Heart left ventricle (tissue), 16 donors: ENCODE measurements around the gene NFATC1. TPM values are rescaled to one million over a fixed set of nuclear protein-coding genes. Genes with fewer than 3 reads are reported as not detected.

ENCODE experiments used
- ATAC-seq, 4 donors: fragments of 200-7000 bp; cut with Tn5 transposase; one replicate each; pipeline ENCODE4 v1.9.1; 2020 to 2022; ENCODE audit warnings: moderate library complexity in 4 of 4, mild to moderate bottlenecking in 3 of 4, moderate number of reproducible peaks in 1 of 4
- DNase-seq, 5 donors: peaks; one replicate each; pipeline ENCODE4 v3.0.0-alpha.2; 2020
- H3K27ac ChIP-seq, 12 donors: fragments of 200-600 bp; sonication (generic) in 4 of 12; one replicate each; pipeline versions ENCODE4 v1.5.0 to v1.8.0; 2016 to 2022; ENCODE audit warnings: mild to moderate bottlenecking in 2 of 12
- H3K27me3 ChIP-seq, 9 donors: fragments of 200-600 bp; sonication (generic) in 2 of 9; one replicate each; pipeline versions ENCODE4 v1.5.1 to v1.8.0; 2016 to 2022; ENCODE audit warnings: mild to moderate bottlenecking in 3 of 9
- H3K36me3 ChIP-seq, 9 donors: fragments of 200-600 bp; sonication (generic) in 2 of 9; one replicate each; pipeline versions ENCODE4 v1.5.0 to v1.8.0; 2018 to 2022; ENCODE audit warnings: mild to moderate bottlenecking in 2 of 9
- H3K4me1 ChIP-seq, 12 donors: fragments of 200-600 bp; sonication (generic) in 4 of 12; one replicate each; pipeline versions ENCODE4 v1.5.0 to v1.8.0; 2016 to 2022; ENCODE audit warnings: mild to moderate bottlenecking in 3 of 12
- H3K4me3 ChIP-seq, 12 donors: fragments of 200-600 bp; sonication (generic) in 4 of 12; one replicate each; pipeline versions ENCODE4 v1.5.0 to v1.8.0; 2017 to 2022; ENCODE audit warnings: mild to moderate bottlenecking in 9 of 12, moderate library complexity in 4 of 12
- H3K9me3 ChIP-seq, 12 donors: fragments of 200-600 bp; sonication (generic) in 4 of 12; one replicate each; pipeline versions ENCODE4 v1.5.0 to v1.8.0; 2016 to 2022; ENCODE audit warnings: mild to moderate bottlenecking in 1 of 12
- CTCF ChIP-seq, 12 donors: fragments of 200-600 bp; sonication (generic) in 4 of 12; IDR thresholded peaks; one replicate each; pipeline versions ENCODE4 v1.5.0 to v1.8.0; 2018 to 2022; ENCODE audit warnings: antibody characterized with exemption in 12 of 12, mild to moderate bottlenecking in 5 of 12
- POLR2A ChIP-seq, 2 donors: fragments of 450-650 bp; IDR thresholded peaks; one replicate each; pipeline ENCODE4 v1.6.1; 2017; ENCODE audit warnings: antibody characterized with exemption in 2 of 2, mild to moderate bottlenecking in 2 of 2, moderate library complexity in 2 of 2
- WGBS, 4 donors: extraction: QIAGEN DNeasy Blood & Tissue Kit in 2 of 4; methylation state at CpG; one replicate each; pipeline versions ENCODE4 v1.1.5 to v1.1.7; 2013 to 2018; 5-methylcytosine and 5-hydroxymethylcytosine counted together
- intact Hi-C, 10 donors: fragments of 100-400 bp; cut with DNase I; formaldehyde crosslinking; loops; one replicate each; pipeline versions ENCODE4 v1.11.1 to v1.14.2; 2022
- polyA plus RNA-seq, 2 donors: library from polyadenylated mRNA; stranded (reverse); fragments of 200-250 nt; gene quantifications; one replicate each; pipeline ENCODE4 v1.2.3, GENCODE V29; 2013
- total RNA-seq, 9 donors: library from RNA; depleted of rRNA in 2 of 9; stranded (reverse); fragments of >200 nt in 2 of 9; fragmentation: NEBNext Ultra II Directional in 3 of 9; extraction: Animal tissue kit (Norgen Biotek cat#: 25700) in 3 of 9; gene quantifications; one replicate each; pipeline versions ENCODE4 v1.1.0 to v1.2.4, GENCODE V29; 2016 to 2023
- donor health status: ischemic (EF 13 %, LVEDD 7.1; RV severe dilation, severe dysfunction).
- donor health status: healthy with polysubstance abuse.
- donor health status: DM: no; HTN: yes; CAD: no.
- donor health status: DM: no; HTN: no; CAD: no.
- donor health status: ischemic (EF 25% LVEDD 6.9; RV normal size, moderate dysfunction).
- donor health status: ischemic (EF 25% LVEDD 5.7; RV mildly dilated, moderate dysfunction).
- donor health status: healthy.
- donor health status: DM: yes; HTN: yes; CAD: no.
- donor health status: ischemic (EF 35%, LVEDD 5.7; RV mildly dilated, moderate dysfunction).
- donor health status: nonischemic (EF 11% LVEDD 7.7; RV severe dilation, severe dysfunction).
- donor health status: DM: yes; HTN: yes; CAD: no.
- donor health status: PGD.
- donor health status: ischemic (EF 29% LVEDD 5.4; RV normal size, mild dysfunction).
- donor health status: nonischemic (EF 23%, LVEDD 6.1; RV moderate dilation, normal function).

Gene NFATC1
- total and polyA plus RNA-seq, 11 donors = 6.5 to 26.7 (median 15.3) TPM

- peaks cover 0 to 30% (median 0%) of the 10 kb centered on the region in 9 donors for H3K27me3 ChIP-seq
- DNase-seq = no peak
- ATAC-seq = no peak
- no peaks in the 10 kb centered on the region for H3K36me3 ChIP-seq
- 87 to 91% (median 91%) methylated on average over 13 to 14 of the region's 14 CpGs for WGBS, 4 donors
- no peak overlapping the region for H3K27ac ChIP-seq
- H3K9me3 ChIP-seq = no peaks in the 10 kb centered on the region
- no peak overlapping the region for H3K4me3 ChIP-seq
- intact Hi-C loops = no loop called here
- TF ChIP-seq CTCF (IDR thresholded peaks at IDR 0.05) (no peak), POLR2A (IDR thresholded peaks at IDR 0.05) (no peak)
- peaks cover 0 to 7% (median 0%) of the 10 kb centered on the region in 12 donors for H3K4me1 ChIP-seq
Observed at GRCh38 chr18:79386547-79386946, 9.2 kb upstream of the NFATC1 start.

GRCh38 chr18:79387214-79387613 lies 8.5 kb upstream of the NFATC1 start:
- intact Hi-C loops = no loop called here
- Histone ChIP-seq H3K4me1 (peaks cover 0 to 7% (median 0%) of the 10 kb centered on the region in 12 donors), H3K27ac (no peak overlapping the region), H3K27me3 (peaks cover 0 to 31% (median 0%) of the 10 kb centered on the region in 9 donors), H3K4me3 (no peak overlapping the region), H3K36me3 (no peaks in the 10 kb centered on the region), H3K9me3 (no peaks in the 10 kb centered on the region)
- ATAC-seq (no peak), DNase-seq (no peak)
- 68 to 83% (median 71%) methylated on average over 6 of the region's 6 CpGs for WGBS, 4 donors
- TF ChIP-seq POLR2A (IDR thresholded peaks at IDR 0.05) (no peak), CTCF (IDR thresholded peaks at IDR 0.05) (no peak)

- TF ChIP-seq POLR2A (IDR thresholded peaks at IDR 0.05) = no peak
- no peak for TF ChIP-seq CTCF (IDR thresholded peaks at IDR 0.05)
- H3K27ac ChIP-seq = no peak overlapping the region
- WGBS, 4 donors = 77 to 87% (median 81%) methylated on average over 11 of the region's 11 CpGs
- ATAC-seq = no peak
- no peaks in the 10 kb centered on the region for H3K36me3 ChIP-seq
- peaks cover 0 to 32% (median 0%) of the 10 kb centered on the region in 9 donors for H3K27me3 ChIP-seq
- H3K4me1 ChIP-seq = peaks cover 0 to 7% (median 0%) of the 10 kb centered on the region in 12 donors
- H3K4me3 ChIP-seq = no peak overlapping the region
- intact Hi-C loops = no loop called here
- no peaks in the 10 kb centered on the region for H3K9me3 ChIP-seq
- DNase-seq = no peak
Observed at GRCh38 chr18:79387615-79388014, 8.1 kb upstream of the NFATC1 start.

GRCh38 chr18:79388043-79388442 lies 7.7 kb upstream of the NFATC1 start:
- intact Hi-C loops = no loop called here
- ATAC-seq (no peak), DNase-seq (peak in 1 of 5 donors; percentile 36)
- H3K27ac ChIP-seq = no peak overlapping the region
- H3K36me3 ChIP-seq = no peaks in the 10 kb centered on the region
- no peak overlapping the region for H3K4me3 ChIP-seq
- H3K9me3 ChIP-seq = no peaks in the 10 kb centered on the region
- WGBS, 4 donors = 56 to 72% (median 68%) methylated on average over 4 to 7 of the region's 7 CpGs
- H3K27me3 ChIP-seq = peaks cover 0 to 37% (median 0%) of the 10 kb centered on the region in 9 donors
- peaks cover 0 to 10% (median 4%) of the 10 kb centered on the region in 12 donors for H3K4me1 ChIP-seq
- TF ChIP-seq POLR2A (IDR thresholded peaks at IDR 0.05) (no peak), CTCF (IDR thresholded peaks at IDR 0.05) (no peak)
